GM12865 (cell line): ENCODE results near the gene EREG.

Source experiments
- DNase-seq: peaks from one replicate; pipeline ENCODE4 v3.0.0; 2010; ENCODE audit warnings: low read depth
- H3K4me3 ChIP-seq: 2 replicates; pipeline ENCODE4 v1.5.1; 2011; ENCODE audit warnings: mild to moderate bottlenecking, low read depth, low read length, control low read depth
- TF ChIP-seq, protein P1 (sequence below): IDR thresholded peaks from 2 replicates; pipeline ENCODE4 v1.5.1; 2011; ENCODE audit warnings: low read length, control low read depth, low read depth, inconsistent platforms; ENCODE audit not compliant: insufficient read depth; ENCODE audit errors: missing control alignments

EREG gene

DNA sequence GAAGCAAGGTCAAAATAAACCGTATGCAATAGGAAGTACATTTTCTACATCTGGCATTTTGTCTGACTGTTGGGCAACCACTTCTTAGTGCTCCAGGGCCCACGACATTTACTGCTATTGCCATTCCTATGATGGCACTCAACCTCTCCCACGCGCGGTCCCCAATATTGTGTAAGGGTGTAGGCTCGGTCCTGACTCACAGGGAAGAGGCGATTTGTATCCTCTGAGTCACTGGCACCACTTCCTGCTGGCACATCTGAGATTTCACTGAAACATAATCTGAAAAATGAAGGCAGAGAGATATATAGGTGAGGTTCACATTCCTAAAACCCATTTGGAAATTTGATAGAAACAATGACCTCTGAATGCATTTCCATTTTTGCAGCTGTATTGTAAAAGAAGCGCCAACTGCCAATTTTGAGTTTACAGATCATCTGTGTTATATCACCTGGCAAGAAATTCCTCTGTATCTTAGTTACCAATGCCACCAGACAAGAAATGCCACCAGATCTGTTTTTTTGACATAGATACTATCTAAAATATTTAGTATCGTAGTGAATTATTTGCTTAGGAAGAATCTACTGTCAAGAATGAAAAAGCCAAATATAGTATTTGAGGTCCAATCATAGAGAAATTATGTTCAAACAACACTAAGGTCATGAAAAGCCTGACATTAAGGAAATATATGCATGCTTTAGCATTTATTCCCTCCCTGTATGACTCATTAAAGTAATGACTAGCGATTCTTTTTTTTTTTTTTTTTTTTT is 9.8 kb downstream of the EREG start:
- DNase-seq = no peak
- TF ChIP-seq, protein P1, sequence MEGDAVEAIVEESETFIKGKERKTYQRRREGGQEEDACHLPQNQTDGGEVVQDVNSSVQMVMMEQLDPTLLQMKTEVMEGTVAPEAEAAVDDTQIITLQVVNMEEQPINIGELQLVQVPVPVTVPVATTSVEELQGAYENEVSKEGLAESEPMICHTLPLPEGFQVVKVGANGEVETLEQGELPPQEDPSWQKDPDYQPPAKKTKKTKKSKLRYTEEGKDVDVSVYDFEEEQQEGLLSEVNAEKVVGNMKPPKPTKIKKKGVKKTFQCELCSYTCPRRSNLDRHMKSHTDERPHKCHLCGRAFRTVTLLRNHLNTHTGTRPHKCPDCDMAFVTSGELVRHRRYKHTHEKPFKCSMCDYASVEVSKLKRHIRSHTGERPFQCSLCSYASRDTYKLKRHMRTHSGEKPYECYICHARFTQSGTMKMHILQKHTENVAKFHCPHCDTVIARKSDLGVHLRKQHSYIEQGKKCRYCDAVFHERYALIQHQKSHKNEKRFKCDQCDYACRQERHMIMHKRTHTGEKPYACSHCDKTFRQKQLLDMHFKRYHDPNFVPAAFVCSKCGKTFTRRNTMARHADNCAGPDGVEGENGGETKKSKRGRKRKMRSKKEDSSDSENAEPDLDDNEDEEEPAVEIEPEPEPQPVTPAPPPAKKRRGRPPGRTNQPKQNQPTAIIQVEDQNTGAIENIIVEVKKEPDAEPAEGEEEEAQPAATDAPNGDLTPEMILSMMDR = no peak
- H3K4me3 ChIP-seq = no peak overlapping the region

DNA sequence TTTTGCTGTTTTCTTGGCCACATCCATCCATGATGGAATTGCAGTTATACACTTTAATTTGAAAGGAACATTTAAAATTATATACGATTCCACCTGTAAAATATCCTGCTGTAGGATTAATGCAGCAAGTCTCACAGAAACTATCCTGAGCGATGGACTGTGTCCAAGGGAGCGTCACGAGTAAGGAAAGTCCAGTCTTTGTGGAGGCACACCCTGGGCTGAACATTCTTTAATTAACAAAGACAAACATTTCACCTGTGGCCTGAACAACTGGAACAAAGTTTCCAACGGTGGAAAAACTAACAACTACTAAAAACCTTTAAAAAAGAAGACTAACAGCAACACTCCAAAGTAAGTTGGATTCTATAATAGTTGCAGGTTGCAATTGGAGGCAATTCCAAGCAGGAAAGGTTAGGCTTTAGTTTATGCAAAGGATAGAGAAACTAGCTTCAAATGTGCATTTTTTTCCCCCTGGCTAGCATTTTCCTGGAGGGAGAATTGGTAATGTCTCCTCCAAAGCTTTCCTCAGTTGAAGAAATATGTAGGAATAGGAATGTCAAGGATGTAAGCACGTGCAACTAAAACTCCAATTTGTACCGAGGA is 11.0 kb downstream of the EREG start:
- no peak for DNase-seq
- no peak overlapping the region for H3K4me3 ChIP-seq
- TF ChIP-seq, protein P1 = no peak

DNA sequence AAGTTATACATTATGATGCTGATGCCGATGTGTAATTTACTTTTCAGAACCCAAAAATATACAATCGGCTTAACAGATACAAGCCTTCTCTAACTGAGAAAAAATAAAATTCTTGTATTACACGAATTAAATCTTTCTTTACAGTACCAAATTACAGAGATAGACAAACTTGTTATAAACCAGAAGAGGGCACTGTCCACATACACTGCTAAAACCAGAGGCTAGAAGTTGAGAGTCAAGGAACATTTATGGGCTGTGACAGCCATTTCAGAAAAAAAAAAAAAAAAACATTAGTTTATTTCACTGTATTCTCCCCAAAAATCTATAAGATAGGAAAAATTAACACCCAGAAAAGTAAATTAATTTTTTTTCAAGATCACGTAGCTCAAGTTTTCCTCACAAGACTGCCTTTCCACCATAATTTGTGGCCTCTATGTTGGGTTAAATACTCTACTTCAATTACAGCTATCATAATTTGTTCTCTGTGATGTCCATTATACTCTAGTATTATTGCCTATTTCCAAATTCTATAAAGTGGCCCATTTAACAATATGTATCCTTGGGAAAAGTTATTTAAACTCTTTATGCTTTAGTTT is 12.0 kb downstream of the EREG start:
- TF ChIP-seq, protein P1 = peak; percentile 16
- DNase-seq = peak; percentile 41
- H3K4me3 ChIP-seq = no peak overlapping the region

DNA sequence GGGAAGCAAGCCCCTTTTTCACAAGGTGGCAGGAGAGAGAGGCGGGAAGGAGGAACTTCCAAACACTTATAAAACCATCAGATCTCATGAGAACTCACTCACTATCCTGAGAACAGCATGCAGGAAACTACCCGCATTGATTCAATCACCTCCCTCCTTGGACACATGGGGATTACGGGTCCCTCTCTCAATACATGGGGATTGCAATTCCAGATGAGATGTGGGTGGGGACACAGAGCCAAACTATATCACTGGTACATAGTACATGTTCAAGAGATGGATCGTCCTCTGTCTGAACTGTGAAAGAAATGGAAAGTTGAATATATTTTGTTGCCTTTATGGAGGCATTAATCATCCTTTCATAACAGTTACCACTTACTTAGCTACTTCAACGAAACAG is 12.8 kb downstream of the EREG start:
- DNase-seq = no peak
- H3K4me3 ChIP-seq = no peak overlapping the region
- TF ChIP-seq, protein P1 = no peak

DNA sequence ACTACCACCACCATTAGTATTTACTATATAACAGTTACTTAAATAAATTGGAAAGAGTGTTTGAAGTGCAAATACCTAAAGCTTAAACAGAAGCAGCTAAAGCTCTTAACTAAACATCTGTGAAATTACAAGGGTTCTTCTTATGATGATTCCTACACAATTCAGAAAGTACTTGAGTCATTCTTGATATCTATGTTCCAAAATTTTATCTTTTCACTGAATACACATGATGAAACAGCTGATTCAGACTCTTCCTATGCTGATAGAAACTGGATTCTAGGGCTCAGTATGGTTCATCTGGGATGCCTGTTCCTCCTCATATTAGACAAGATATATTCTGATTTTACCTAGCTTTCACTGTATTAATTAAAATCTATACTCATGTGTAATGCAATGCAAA is 13.6 kb downstream of the EREG start:
- H3K4me3 ChIP-seq = no peak overlapping the region
- DNase-seq = no peak
- TF ChIP-seq, protein P1 = no peak

DNA sequence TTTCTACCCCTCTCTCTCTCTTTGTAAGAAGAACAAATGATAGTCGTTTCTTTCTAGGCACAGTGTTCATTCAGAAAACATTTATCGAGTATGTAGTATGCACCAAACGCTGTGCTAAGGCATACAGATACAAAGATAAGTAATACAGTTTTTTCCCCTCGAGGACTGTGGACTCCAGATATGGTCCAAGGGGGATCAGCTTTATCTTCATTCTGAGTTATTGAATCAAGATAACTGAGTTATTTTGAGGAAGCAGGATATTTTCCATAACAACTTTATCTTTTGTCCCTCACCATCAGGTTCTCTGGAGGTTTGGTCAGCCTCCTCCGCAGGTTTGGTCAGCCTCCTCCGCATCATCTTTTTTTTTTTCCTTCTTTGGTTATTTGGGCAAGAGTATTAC is 15.0 kb downstream of the EREG start:
- no peak for DNase-seq
- no peak overlapping the region for H3K4me3 ChIP-seq
- TF ChIP-seq, protein P1 = no peak
